ENCODE measurements around the gene CEP126.

- no peak for TF ChIP-seq CTCF (IDR thresholded peaks at IDR 0.05)
- no peak for TF ChIP-seq POLR2A (IDR thresholded peaks at IDR 0.05)
- TF ChIP-seq POLR2AphosphoS5 (IDR thresholded peaks at IDR 0.05) = no peak
These were observed 20.3 kb upstream of the CEP126 start for GRCh38 chr11:101894505-101894904.

Data from stomach (tissue), 4 donors.